LoVo (cell line): Measurements from ENCODE around the gene CBR3.
A peak's percentile ranks its signal among the peaks of the same experiment; 100 is the strongest.
"Not testable (repeated sequence)": the region's sequence is repeated elsewhere in the genome, so short reads cannot be mapped to it uniquely, and the experiment has no call there.

Experiments used
- DNase-seq: peaks from one replicate; pipeline ENCODE4 v3.0.0-alpha.2; 2016; ENCODE audit warnings: low spot score

Gene CBR3

DNA sequence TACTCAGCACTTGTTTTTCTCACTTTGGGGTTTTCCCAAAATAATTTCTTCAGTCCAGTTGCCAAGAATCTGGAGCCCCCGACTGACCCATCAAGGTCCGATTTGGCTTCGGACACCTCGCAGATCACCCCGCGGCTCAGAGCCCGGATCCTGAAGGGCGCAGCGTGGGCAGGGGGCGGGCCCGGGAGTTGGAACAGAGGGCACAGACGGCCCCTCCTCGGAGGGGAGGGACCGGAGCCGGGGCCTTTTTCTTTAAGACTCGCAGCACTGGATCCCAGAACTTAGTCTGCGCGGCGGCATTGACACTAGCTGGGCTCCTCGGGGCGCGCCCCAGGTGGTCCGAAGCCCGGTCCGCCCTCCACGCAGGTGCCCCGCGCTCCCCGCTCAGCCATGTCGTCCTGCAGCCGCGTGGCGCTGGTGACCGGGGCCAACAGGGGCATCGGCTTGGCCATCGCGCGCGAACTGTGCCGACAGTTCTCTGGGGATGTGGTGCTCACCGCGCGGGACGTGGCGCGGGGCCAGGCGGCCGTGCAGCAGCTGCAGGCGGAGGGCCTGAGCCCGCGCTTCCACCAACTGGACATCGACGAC, at the start of gene CBR3:
TSS of gene CBR3 (plus strand) at position 277 of the 588 bp plus-strand sequence. CDS start at position 391, 114 bp downstream.
- DNase-seq = peak; percentile 60

GRCh38 chr21:36087362-36088138, 47.3 kb upstream of the CBR3 start:
- DNase-seq = no peak

DNA sequence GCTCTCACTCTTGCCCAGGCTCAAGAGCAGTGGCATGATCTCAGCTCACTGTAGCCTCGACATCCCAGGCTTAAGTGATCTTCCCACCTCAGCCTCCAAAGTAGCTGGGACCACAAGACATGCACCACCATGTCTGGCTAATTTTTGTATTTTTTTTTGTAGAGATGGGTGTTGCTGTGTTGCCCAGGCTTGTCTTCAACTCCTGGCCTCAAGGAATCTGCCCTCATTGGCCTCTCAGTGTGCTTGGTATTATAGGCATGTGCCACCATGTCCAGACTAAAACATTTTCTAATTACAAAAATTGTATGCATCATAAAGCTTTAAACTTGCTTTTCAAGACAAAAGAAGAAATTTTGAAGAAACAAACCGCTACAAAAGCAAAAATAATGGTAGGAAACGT, 44.9 kb upstream of the CBR3 start:
- no peak for DNase-seq

DNA sequence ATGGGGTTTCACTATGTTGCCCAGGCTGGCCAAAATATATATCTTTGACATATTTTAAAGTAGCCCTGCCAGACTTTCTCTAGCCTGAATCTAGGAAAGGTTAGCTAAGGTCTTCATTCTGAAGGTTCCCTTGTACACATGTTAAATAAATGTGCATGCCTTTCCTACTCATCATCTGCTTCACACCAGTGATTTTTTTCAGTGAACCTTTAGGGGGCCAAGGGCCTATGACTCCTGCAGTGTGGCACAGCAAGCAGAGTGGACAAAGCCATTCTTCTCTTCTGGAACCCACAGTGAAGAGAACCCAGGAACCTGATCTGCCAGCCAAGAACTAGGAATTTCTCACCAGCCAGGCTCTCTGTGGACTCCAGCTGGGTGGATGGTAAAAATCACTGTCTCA, 42.2 kb upstream of the CBR3 start:
- DNase-seq = no peak

- no peak for DNase-seq
Observed at GRCh38 chr21:36093512-36093911, 41.4 kb upstream of the CBR3 start.

- DNase-seq = no peak
Observed at GRCh38 chr21:36096398-36097290, 38.2 kb upstream of the CBR3 start.

- DNase-seq = no peak
Observed at GRCh38 chr21:36097427-36098181, 37.3 kb upstream of the CBR3 start.

- no peak for DNase-seq
Observed at GRCh38 chr21:36098182-36098532, 36.7 kb upstream of the CBR3 start.

- DNase-seq = no peak
Observed at GRCh38 chr21:36099000-36099399, 35.9 kb upstream of the CBR3 start.

- DNase-seq = not testable (repeated sequence)
Observed at GRCh38 chr21:36099695-36100211, 35.1 kb upstream of the CBR3 start.

- DNase-seq = no peak
Observed at GRCh38 chr21:36100971-36101641, 33.8 kb upstream of the CBR3 start.

GRCh38 chr21:36103434-36103833, 31.4 kb upstream of the CBR3 start:
- DNase-seq = no peak

DNA sequence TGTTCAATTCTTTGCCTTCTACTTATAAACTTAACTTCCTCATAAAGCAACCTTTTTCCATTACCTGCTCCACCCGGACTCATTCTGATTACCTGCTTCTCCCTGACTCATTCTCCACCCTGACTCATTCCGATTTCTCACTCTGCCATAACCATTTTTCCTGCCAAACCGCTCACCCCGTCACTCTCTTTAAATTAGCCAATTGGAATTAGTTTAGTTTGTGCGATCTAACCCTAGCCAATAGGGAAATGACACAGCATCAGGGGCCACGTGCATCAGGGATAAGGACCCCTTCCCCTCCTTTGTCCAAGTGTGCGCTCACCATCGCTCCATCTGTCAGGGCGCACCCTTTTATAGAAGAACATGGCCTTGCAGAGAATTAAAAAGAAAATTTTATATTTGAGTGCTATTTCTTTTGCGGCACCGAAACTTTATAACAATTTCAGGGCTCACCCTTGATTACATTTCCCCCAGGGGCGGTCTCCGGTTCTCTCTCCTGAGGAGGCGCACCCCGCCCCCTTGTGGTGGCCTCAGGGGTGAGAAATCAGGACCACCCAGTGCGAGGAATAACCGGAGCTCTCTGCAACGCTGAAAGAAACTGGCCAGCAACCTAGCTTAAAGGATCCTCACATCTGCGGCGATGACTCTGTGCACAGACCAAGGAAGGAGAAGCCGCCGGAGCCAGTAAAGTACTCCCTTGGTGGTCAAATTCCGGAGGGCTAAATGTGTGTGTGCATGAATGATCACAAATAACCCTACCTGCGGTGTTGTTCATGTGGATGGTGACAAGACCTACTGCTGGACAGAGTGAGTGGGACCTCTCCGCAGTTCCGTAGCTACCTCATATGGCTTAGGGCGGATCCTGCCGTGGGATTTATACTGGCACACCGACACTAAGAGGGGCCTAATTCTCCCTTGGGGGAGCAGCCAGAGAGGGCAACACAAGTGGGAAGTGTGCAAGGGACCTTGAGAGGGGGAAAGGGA, 30.3 kb upstream of the CBR3 start:
- DNase-seq = no peak

GRCh38 chr21:36105327-36105842, 29.5 kb upstream of the CBR3 start:
- no peak for DNase-seq

- DNase-seq = no peak
Observed at GRCh38 chr21:36109868-36110267, 25.0 kb upstream of the CBR3 start.

GRCh38 chr21:36111238-36111637, 23.6 kb upstream of the CBR3 start:
- DNase-seq = no peak

DNA sequence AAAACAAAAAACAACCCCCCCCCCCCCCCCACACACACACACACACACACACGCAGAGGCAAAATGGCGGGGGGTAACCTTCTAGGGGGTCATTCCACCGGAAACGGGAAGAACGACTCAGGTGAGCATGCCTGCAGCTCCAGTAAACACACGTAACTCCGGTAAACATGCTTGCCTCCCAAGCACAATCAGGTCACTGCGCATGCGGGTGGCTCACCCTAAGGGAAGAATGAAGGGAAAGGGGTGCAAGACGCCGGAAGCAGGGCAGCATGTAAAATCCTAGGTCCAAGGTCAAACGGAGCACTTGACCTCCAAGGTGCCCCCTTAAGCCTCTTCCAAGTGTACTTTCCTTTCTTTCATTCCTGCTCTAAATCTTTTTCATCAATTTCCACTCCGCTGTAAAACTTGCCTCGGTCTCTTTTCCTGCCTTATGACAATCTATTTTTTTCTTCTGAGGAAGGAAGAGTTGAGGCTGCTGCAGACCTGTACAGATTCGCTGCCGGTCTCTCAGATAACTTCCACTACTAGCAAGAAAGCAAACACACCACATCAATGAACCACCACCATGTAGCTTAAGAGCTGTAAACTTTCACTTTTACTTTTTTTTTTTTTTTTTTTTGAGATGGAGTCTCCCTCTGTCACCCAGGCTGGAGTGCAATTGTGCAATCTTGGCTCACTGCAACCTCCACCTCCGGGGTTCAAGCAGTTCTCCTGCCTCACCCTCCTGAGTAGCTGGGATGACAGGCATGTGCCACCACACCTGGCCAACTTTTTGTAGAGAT, 21.0 kb upstream of the CBR3 start:
- DNase-seq = peak; percentile 86

DNA sequence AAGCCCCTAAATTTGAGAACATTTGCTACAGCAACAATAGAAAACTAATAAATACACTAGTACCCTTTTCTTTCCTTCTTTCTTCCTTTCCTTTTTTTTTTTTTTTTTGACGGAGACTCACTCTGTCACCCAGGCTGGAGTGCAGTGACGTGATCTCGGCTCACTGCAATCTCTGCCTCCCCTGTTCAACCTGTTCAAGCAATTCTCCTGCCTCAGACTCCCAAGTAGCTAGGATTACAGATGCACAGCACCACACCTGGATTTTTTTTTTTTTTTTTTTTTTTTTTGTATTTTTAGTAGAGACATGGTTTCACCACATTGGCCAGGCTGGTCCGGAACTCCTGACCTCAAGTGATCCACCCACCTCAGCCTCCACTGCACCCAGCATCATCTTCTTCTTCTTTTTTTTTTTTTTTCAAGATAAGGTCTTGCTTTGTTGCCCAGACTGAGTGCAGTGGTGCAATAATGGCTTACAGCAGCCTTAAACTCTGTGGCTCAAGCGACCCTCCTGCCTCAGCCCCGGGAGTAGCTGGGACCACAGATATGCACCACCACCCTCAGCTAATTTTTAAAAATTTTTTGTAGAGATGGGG, 19.6 kb upstream of the CBR3 start:
- no peak for DNase-seq
